Upper lobe of left lung (tissue), 4 donors: ENCODE measurements around the gene CEACAM19.

Experiments
- CTCF ChIP-seq, 6 experiments: fragments of 450-650 bp in 4 of 6; fragments of 200-600 bp in 2 of 6; sonication (generic) in 2 of 6; IDR thresholded peaks; one replicate each; pipeline ENCODE4 v1.5.1; 2016 to 2019; ENCODE audit warnings: antibody characterized with exemption in 6 of 6
- EP300 ChIP-seq, 4 donors: sonication (generic); formaldehyde crosslinking; IDR thresholded peaks; one replicate each; pipeline ENCODE4 v1.5.1; 2017; ENCODE audit warnings: antibody characterized with exemption in 4 of 4, control low read depth in 2 of 4
- POLR2A ChIP-seq, 4 donors: fragments of 450-650 bp; IDR thresholded peaks; one replicate each; pipeline ENCODE4 v1.5.1; 2016 to 2017; ENCODE audit warnings: antibody characterized with exemption in 4 of 4, mild to moderate bottlenecking in 2 of 4
- POLR2AphosphoS5 ChIP-seq, 2 donors: sonication (generic); formaldehyde crosslinking; IDR thresholded peaks; one replicate each; pipeline ENCODE4 v1.5.1; 2017; ENCODE audit warnings: antibody characterized with exemption in 2 of 2

GRCh38 chr19:44646049-44646416 is 25.2 kb upstream of the CEACAM19 start:
- TF ChIP-seq POLR2A (IDR thresholded peaks at IDR 0.05) (no peak), CTCF (IDR thresholded peaks at IDR 0.05) (no peak), POLR2AphosphoS5 (IDR thresholded peaks at IDR 0.05) (no peak), EP300 (IDR thresholded peaks at IDR 0.05) (no peak)
